GM21367 (cell line): ENCODE results near the gene AMMECR1.
"Not testable (repeated sequence)": the region's sequence is repeated elsewhere in the genome, so short reads cannot be mapped to it uniquely, and the experiment has no call there.

Source experiments
- ATAC-seq: cut with Tn5 transposase; IDR thresholded peaks from one replicate; pipeline ENCODE4 v1.9.1; 2021; ENCODE audit not compliant: unreplicated experiment

The AMMECR1 gene

DNA sequence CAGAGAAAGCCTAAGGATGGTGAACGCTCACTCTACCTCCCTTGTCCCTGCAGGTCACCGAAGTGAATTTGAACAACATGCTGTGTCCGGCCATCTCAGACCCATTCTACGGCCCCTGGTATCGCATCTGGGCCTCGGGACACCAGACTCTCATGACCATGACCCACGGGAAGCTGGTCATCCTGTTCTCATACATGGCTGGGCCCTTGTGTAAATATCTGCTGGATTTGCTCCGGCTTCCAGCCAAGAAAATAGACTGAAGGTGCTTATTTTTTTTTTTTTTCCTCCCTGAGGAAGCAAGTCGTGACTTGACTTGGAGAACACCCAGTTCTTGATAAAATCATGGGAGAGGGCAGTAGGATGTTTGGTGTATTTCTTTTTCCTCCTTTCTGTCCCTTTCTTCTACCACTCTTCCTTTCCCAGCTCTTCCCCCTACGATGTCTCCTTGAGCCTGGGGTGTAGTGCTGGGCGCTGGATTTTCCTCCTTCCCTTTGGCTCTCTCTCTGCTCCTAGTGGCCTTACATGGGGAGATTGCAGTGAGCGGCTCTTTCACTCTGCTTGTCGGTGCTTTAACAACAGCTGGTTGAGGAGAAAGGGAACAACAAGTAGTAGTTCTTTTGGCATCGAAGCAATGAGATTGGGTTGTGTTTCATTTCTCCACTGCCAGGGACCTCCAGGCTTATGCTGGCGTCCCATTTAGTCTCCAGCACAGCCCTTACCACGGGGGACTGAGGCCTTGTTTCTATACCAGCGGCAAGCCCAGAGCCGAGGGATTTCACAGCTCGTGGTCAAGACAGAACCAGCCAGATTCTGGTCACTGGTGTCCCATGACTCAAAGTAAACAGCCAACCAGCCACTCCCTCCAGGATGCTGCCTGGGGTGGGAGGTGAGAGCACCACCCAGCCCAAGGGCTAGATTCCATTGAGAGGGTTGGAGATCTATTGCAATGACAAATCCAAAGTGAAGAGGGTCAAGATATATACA, 144.4 kb downstream of the AMMECR1 start:
- no peak for ATAC-seq

DNA sequence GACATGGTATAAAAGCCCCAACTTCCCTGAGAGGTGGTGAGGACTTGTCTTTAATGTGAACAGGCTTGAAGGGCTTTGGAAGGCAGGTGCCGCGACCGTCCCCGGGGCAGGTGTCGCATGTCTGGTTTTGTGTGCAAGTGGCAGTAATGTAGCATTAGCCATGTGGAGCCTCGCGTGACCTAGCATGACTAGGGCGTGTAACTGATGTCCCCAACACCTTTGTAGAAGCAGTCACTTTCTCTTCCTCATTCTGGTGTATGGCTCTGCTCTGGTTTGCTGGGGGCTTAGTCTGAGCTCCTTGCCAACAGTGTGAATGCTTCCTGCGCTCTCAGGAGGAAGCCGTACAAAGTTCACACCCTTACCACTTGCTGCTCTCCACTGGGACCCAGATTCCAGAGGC, 145.7 kb downstream of the AMMECR1 start:
- peak; percentile 99 for ATAC-seq

DNA sequence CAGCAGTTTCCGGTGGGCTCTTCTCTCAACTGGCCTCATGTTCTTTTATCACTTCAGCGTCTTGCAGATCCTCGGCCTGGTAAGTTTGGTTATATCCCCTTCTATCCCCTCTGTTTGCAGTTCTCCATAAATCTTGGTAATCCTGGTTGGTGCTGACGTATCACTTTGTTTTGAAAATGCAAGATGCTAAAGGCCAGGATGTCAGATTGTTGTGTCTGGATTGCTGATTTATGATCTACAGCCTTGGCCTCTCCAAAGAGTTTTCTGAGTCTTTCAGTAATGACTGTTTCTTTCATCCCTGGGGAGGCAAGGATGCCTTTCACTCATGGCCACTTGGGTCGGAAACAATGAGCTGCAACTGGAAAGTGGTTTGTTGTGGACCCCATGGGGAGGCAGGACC, 146.4 kb downstream of the AMMECR1 start:
- ATAC-seq = no peak

DNA sequence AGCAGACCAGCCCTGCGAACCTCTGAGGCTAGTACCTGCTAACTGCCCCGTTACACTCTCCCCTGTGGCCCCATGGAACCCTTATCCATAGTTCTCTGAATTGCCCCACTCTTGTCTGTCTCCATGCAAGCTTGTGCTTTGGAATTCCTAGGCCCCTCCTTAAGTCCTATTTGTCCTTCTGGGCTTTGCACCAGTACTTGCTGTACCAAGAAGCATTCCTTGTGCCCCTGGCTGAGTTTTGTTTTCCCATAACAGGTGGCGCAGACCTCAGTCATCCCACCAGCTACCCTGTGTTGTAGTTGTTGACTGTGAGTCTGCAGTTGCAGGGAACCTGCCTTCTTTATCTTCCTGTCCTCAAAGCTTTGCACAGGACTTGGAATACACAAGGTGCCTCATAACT, 147.9 kb downstream of the AMMECR1 start:
- ATAC-seq = no peak

DNA sequence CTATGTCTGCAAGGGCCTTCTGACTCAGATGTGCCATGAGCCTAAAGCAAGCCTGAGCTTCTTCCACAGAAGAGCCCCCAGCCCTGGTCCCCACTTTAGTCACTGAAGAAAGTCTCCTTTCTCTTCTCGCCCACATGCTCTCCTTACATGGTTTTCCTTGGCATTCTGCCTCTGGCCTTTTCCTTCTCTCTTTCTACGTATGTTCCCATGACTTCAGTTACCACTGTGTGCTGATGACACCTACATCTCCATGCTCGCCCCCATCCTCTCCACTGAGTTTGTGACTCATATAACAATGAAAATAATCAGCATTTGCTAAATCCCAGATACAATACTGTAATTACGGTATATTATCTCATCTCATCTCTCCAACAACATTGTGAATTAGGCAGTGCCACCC, 149.3 kb downstream of the AMMECR1 start:
- ATAC-seq = no peak

DNA sequence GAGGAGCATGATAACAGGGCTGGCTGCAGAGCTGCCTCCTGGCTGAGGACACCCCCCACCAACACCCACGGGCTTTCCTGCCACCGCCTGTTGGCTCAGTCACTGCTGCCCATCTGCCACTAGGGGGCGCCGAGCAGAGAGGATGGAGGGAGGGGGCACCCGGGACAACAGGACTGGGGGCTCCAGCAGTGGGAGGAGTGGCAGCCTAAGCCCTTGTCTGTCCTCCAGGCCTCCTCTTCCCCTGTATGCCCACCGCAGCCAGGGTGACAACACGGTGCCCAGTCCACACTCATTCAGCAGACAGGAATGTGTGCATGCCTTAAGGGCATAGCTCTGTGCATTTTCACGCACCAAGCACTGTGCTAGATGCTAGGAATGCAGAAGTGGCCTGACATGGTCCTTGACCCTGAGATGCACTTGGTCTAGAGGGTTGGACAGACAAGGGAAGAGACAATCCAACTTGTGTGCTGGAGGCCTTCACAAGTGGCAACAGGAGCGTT, 149.9 kb downstream of the AMMECR1 start:
- no peak for ATAC-seq

DNA sequence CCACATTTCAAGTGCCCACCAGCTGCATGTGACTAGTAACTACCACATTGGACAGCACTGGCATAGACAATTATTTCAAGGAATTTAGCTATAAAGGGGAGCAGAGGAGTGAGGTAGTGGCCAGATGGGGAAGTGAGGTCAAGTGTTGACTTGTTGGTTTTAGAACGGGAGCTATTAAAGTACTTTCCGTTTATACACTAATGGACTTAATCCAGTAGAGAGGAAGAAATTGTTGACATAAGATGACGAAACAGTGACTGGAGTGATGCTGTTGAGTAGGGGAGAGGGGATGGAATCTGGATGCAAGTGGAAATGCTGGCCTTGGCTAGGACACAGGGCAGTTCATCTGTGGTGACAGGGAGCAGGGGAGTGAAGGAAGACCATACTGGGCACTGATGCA, 154.4 kb downstream of the AMMECR1 start:
- no peak for ATAC-seq

DNA sequence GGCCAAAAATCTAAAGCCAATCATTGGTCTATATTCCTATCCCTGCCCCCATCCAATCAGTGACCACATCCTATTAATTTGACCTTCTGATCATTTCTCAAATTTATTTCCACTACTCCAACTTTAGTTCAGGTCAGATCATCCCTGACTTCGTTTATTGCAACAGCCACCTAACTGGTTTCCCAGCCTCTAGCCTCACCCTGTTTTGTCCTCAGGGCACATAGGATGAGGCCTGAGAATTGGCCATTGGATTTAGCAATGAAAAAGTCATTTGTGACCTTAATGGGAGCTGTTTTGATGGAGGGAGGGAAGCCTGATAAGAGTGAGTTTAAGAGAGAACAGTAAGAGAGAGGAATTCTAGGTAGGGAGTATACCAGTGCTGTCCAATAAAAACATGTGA, 155.0 kb downstream of the AMMECR1 start:
- no peak for ATAC-seq

DNA sequence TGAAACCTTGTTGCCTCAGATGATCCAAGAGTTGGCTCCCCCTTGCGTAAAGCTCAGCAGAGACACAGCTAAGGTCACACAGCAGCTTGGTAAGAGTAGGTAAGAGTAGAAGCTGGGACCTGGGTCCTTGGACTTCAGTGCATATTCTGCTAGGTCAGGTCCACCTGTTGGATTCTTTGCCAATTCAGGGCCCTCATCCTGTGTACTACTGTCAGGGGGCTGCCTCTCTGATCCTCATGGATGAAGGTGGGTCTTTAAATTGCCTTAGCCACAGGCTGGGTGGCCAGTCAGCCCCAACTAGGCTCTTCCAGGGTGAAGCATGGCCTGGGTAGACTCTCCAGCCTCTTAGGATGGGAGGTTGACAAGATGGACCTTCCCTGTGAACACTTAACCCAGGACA, 155.8 kb downstream of the AMMECR1 start:
- no peak for ATAC-seq

DNA sequence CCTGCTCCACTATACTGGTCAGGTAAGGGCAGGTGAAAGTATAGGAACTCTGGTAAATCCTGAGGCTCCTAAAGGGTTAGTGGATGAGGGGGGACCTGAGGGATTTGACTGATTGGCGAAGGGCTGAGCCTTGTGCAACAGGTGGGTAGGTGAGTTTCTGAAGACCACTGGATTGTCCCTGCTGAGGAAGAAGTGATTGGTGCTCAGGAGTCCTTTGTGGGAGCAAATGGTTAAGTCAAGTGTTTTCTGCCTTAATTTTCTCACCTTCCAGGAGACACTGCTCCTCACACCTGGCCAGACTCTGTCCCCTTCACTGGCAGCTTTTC, 156.6 kb downstream of the AMMECR1 start:
- no peak for ATAC-seq

DNA sequence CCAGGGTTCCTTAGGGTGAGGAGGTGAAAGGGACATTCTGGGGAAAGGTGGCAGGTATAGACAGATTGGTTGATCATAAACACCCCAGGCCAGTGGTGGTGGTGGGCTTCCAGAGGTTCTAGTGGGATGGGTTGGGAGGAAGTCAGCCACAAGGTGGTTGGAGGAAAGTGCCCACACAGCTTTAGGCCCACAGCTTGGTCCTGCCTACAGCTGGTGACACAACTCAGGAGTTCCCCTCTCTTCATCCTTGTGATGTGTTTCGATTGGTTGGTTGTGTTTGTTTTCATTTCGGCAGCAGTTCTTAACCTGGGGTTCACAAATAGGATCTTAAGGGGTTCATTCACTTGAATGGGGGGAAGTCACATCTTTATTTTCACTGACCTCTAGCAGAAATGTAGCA, 158.0 kb downstream of the AMMECR1 start:
- no peak for ATAC-seq

DNA sequence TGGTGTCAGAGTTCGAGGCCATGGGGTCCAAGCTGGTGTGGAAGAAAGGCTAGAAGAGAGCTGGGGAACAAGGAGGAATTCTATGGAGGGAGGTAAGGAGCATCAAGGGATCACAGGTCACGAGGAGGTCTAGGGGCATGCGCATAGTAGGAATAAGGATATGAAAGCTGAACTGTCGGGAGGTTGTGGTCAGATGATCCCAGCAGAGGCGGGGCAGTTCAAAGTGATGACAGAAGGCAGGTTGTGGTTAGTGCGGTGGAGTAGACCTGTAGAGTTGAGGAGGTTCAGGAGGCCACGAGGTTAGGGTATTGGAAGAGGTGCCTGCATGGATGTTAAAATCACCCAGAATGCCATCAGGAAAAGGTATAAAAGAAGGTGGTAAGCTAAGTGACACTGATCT, 158.7 kb downstream of the AMMECR1 start:
- no peak for ATAC-seq

DNA sequence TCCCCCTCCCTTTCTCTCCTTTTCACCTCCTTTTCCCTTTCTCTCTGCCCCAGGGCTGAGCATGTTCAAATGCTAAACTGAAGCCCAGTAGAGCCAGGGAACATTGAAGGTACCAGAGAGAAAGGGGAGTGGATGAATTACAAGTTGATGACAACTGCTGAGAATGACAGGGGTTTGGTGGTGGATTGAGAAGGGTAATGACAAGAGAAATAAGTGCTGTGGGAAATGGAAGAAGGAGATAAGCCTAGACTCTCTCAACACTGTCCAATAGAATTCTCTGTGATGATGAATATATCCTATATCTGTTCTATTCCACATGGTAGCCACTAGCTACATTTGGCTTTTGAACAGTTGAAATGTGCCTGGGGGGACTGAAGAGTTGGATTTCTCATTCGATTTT, 160.4 kb downstream of the AMMECR1 start:
- no peak for ATAC-seq

DNA sequence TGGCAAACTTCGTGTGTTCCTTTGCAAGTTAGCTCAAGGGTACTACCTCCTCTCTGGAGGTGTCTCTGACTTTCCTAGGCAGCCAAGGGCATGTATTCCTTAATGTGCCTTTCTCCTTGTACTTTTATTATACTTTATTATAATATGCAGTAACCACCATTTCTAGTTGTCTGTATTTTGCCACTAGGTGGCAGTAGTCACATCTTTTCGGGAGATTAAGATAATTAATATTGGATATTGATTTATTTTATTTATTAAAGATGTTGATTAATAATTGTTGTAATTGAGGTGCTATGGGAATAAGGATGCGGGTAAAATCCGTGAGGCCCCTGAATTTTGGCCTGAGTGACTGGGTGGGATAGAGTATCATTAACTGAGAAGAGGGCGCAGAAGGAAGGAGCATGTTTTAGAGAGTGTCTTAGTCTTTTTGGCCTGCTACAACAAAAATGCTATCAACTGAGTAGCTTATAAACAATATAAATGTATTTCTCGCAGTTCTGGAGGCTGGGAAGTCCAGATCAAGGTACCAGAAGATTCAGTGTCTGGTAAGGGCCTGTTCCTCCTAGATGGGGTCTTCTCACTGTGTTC, 161.6 kb downstream of the AMMECR1 start:
- ATAC-seq = no peak

DNA sequence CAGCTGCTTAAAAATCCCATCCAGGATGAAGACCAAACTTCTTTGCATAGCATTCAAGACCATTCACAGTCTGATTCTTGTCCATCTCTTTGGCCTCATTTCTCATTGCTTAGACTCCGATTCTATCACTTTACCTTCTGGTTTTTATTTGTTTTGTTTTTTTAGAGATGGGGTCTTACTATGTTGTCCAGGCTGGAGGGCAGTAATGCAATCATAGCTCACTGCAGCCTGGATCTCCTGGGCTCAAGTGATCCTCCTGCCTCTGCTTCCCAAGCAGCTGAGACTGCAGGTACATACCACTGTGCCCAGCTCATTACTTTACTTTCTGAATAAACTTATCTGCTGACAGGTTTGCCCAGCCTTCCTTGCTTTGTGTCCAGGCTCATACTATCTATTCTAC, 162.1 kb downstream of the AMMECR1 start:
- ATAC-seq = no peak

DNA sequence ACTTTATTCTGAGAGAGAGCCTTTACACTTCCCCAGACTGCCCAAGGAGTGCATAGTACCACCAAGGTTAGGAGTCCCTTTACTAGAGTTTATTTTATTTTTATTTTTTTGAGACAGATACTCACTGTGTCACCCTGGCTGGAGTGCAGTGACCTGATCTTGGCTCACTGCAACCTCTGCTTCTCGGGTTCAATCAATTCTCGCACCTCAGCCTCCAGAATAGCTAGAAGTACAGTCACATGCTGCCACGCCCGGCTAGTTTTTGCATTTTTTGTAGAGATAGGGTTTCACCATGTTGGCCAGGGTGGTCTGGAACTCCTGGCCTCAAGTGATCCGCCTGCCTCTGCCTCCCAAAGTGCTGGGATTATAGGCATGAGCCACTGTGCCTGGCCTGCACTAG, 163.6 kb downstream of the AMMECR1 start:
- not testable (repeated sequence) for ATAC-seq

DNA sequence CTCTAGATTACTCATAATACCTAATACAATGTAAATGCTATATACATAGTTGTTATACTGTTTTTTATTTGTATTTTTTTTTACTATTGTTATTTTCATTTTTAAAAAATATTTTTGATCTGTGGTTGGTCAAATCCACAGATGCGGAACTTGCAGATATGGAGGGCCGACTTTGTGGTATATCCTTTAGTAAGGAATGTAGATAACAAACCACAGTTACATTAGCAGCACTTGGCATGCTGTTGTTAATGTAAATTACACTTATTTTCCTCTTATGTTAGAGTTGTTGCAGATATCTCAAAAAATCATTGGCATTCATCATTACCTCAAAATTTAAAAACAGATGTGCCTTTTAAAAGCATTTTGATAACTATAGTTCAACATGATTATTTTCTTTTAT, 164.0 kb downstream of the AMMECR1 start:
- no peak for ATAC-seq

DNA sequence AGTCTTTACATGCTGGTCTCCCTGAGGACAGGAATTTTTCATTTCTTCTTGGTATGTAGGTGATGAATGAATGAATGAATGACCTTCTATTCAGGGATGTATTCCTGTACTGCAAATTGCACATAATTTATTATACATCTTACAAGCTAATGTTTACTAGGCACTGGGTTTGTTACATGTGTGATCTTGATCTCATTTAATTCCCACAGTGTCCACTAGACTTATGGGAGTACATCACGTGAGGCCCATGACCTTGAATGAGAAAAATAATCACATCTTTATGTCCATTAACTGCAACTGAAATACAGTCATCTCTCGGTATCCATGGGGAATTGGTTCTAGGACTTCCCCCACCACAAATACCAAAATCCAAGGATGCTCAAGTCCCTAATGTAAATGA, 164.6 kb downstream of the AMMECR1 start:
- ATAC-seq = no peak

DNA sequence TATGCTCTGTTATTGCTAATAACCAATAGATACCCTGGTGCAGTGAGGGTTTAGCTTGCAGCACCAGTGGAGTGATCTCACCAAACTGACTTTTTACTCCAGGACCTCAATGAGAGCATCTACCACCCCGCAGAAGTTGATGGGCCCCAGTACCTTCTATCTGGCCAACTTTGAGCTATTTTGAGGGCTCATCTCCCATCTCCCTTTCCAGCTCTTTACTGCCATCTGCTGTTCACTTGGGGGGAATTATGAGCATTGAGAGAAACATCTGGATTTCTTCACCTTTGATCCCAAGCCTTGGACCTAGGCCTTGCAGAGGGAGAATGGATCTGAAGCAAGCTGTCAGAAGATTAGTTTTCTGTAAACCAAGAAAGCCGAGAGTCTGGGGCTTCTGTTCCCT, 171.4 kb downstream of the AMMECR1 start:
- peak; percentile 67 for ATAC-seq

DNA sequence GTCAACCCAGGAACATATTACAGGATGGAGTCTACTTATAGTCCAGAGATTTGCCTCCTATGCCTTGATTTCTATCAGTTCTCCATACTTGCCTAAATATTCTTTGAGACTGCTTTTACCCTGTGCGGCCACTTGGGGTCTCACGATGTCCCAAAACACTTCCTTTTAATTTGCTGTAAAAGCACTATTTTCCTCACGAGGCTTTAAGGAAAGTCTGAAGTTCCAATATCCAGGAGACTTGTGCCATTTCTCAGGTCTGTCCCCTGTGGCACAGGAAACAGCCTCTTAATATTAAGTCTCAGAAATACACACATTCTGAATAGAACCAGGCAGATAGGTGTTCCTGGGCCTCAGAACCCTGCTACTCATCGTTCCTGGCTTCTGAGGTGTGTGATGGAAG, 172.0 kb downstream of the AMMECR1 start:
- peak; percentile 55 for ATAC-seq

DNA sequence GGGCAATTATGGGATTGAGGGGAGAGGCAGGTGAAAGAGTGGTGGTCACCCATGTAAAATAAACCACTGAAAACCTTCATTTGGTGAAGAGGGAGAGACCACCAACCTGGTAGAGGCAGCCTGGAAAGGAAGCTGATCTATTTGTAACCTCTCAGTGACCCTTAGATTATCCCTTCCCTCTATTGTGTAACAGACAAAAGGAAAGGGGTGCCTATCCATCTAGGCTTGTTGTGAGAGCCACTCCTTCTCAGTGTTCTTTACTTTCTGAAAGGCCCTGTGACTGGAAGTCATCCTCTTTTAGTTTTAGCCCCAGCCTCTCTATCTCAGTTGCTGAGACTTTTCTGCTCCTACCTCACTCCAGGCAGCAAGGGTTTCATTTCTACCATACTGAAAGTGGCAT, 172.6 kb downstream of the AMMECR1 start:
- ATAC-seq = no peak
